ENCODE data around the gene ITGA4. TPM values are rescaled to one million over a fixed set of nuclear protein-coding genes. Genes with fewer than 3 reads are reported as not detected.

ITGA4 gene
- total RNA-seq, 2 donors from 2014 or later, result 4.1 to 6.7 TPM

DNA sequence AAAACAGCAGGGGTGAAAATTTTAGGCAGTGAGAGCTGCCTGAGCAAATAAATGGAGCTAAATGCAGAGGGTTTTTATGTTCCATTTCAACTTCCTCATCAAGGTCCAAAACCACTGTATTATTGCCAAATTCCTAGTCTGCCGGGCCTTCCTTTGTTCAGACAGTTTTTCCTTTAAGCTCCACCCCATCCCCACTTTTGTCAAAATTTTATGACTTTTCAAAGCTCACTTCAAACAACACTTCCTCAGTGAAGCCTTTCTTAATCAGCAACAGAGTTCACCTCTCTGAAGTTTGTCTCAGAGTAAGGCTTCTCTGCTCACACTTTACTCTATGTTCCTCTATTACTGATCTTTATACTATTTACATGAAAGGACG lies 118.5 kb downstream of the ITGA4 start:
- H3K27ac ChIP-seq, result no peak overlapping the region
- DNase-seq, result no peak
- no peak overlapping the region for H3K4me3 ChIP-seq
- intact Hi-C loops (cut with DNase I), result loop anchor here (5.0 kb wide), 1 partner anchor 142 kb away; no protein-coding TSS in a partner anchor
- TF ChIP-seq, protein P1, sequence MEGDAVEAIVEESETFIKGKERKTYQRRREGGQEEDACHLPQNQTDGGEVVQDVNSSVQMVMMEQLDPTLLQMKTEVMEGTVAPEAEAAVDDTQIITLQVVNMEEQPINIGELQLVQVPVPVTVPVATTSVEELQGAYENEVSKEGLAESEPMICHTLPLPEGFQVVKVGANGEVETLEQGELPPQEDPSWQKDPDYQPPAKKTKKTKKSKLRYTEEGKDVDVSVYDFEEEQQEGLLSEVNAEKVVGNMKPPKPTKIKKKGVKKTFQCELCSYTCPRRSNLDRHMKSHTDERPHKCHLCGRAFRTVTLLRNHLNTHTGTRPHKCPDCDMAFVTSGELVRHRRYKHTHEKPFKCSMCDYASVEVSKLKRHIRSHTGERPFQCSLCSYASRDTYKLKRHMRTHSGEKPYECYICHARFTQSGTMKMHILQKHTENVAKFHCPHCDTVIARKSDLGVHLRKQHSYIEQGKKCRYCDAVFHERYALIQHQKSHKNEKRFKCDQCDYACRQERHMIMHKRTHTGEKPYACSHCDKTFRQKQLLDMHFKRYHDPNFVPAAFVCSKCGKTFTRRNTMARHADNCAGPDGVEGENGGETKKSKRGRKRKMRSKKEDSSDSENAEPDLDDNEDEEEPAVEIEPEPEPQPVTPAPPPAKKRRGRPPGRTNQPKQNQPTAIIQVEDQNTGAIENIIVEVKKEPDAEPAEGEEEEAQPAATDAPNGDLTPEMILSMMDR (IDR thresholded peaks at IDR 0.05), result no peak
- H3K9ac ChIP-seq (ENCODE audit: low read depth in 2 of 2, low read length in 2 of 2), result no peak overlapping the region
- no peaks in the 10 kb centered on the region for H3K4me1 ChIP-seq
- H3K36me3 ChIP-seq, result no peaks in the 10 kb centered on the region
- H3K9me3 ChIP-seq, result no peaks in the 10 kb centered on the region
- H3K27me3 ChIP-seq, result no peaks in the 10 kb centered on the region

DNA sequence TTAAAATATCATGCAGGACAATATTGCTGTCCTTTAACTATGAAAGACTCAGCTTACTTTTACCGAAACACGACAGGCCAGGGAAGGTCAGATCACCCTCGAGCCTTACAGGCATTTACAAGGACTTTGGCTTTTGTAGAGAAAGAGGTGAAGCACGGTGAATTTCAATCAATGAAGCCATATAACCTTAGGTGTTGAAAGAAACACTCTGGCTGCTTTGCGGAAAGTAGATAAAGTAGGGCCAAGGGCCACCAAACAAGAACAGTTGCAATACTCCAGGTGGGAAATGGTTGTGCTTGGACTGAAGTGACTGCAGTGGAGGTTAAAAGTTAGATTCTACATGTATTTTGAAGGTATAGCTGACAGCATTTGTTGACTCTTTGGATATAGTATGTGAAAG lies 119.2 kb downstream of the ITGA4 start:
- DNase-seq, result no peak
- Histone ChIP-seq H3K9me3 (no peaks in the 10 kb centered on the region), H3K4me3 (no peak overlapping the region), H3K27me3 (no peaks in the 10 kb centered on the region), H3K4me1 (no peaks in the 10 kb centered on the region), H3K9ac (ENCODE audit: low read depth in 2 of 2, low read length in 2 of 2) (no peak overlapping the region), H3K27ac (no peak overlapping the region), H3K36me3 (no peaks in the 10 kb centered on the region)
- TF ChIP-seq, protein P1 (IDR thresholded peaks at IDR 0.05), result no peak
- intact Hi-C loops (cut with DNase I), result loop anchor here (5.0 kb wide), 1 partner anchor 141 kb away; no protein-coding TSS in a partner anchor

DNA sequence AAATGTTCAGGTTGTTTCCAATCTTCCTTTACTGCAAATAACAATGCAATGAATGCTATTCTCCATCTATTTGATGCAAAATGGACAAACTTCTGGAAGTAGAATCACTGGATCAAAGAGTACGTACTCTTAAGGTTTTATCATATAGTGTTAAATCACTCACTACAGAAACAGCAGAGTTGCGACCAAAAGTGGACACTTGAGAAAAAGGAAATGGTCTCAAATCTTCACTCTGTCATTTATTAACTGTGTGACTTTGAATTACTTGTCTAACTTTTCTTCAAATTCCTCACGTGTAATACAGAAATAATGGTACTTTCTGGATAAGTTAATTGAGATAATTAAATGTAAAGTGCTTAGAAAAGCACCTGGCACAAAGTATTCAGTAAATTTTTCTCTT lies 121.6 kb downstream of the ITGA4 start:
- TF ChIP-seq, protein P1 (IDR thresholded peaks at IDR 0.05), result no peak
- Histone ChIP-seq H3K9me3 (no peaks in the 10 kb centered on the region), H3K9ac (ENCODE audit: low read depth in 2 of 2, low read length in 2 of 2) (no peak overlapping the region), H3K4me1 (no peaks in the 10 kb centered on the region), H3K36me3 (no peaks in the 10 kb centered on the region), H3K27me3 (no peaks in the 10 kb centered on the region), H3K4me3 (no peak overlapping the region), H3K27ac (no peak overlapping the region)
- DNase-seq, result no peak
- intact Hi-C loops (cut with DNase I), result loop anchor here (5.0 kb wide), 1 partner anchor 138 kb away; no protein-coding TSS in a partner anchor

DNA sequence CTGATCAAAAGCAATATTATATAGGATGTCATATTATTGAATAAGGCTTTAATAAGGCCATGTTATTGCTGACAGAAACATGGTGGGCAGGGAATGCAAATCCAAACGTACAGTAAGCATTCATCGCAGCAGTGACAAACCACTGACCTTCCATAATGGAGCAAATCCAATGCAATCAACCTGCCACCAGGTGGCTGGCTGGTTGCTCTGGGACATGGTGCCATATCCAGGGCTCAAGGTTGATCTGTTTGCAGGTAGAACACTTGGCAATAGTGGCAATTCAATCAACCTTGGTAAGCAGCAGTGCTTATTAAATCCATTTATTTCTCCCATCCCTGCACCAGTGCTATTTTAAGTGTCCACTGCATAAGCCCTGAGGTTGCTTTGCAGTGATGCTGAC lies 124.3 kb downstream of the ITGA4 start:
- TF ChIP-seq, protein P1 (IDR thresholded peaks at IDR 0.05), result no peak
- Histone ChIP-seq H3K4me1 (no peaks in the 10 kb centered on the region), H3K9ac (ENCODE audit: low read depth in 2 of 2, low read length in 2 of 2) (no peak overlapping the region), H3K27me3 (no peaks in the 10 kb centered on the region), H3K4me3 (no peak overlapping the region), H3K9me3 (no peaks in the 10 kb centered on the region), H3K27ac (no peak overlapping the region), H3K36me3 (no peaks in the 10 kb centered on the region)
- no peak for DNase-seq
- intact Hi-C loops (cut with DNase I), result no loop called here

DNA sequence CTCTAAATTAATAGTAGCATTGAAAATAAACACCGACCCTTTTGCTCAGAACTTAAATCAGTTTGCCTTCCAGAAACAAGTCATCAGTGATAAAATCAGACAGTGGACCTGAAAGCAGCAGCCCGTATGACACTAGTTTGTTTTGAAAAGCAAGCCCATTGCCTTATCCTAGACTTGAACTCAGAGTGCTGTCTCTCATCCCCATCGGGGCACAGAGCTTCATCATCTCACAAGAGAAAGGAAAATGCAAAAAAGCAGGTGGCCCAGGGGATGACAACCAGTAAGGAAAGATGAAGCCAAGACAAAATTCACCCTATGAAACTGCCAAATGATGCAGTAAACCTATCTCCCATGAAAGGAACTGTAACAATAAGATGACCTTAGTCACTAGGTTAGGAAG lies 128.5 kb downstream of the ITGA4 start:
- TF ChIP-seq, protein P1 (IDR thresholded peaks at IDR 0.05), result no peak
- Histone ChIP-seq H3K4me3 (no peak overlapping the region), H3K27me3 (no peaks in the 10 kb centered on the region), H3K9ac (ENCODE audit: low read depth in 2 of 2, low read length in 2 of 2) (no peak overlapping the region), H3K4me1 (no peaks in the 10 kb centered on the region), H3K27ac (no peak overlapping the region), H3K9me3 (no peaks in the 10 kb centered on the region), H3K36me3 (no peaks in the 10 kb centered on the region)
- intact Hi-C loops (cut with DNase I), result no loop called here
- no peak for DNase-seq

Other genes with a start within 250 kb of the ITGA4 start
- gene CERKL, start 199.7 kb downstream of the ITGA4 start, total RNA-seq, result under 1 TPM; 0.20 to 0.24 TPM
- 1 to 10 TPM; 1.8 to 3.0 TPM for gene NEUROD1, start 223.1 kb downstream of the ITGA4 start, total RNA-seq